HCT116 (cell line): ENCODE data around the gene DDX1. TPM values are rescaled to one million over a fixed set of nuclear protein-coding genes. Genes with fewer than 3 reads are reported as not detected.
A peak's percentile ranks its signal among the peaks of the same experiment; 100 is the strongest.

Experiments
- ATAC-seq: fragments of 200-7000 bp; cut with Tn5 transposase; 2 replicates; pipeline ENCODE4 v1.9.1; 2020; ENCODE audit warnings: mild to moderate bottlenecking, moderate library complexity
- BruUV-seq: library from RNA; stranded (reverse); fragments of 400-500 nt; replicated peaks from 2 replicates; lab custom pipeline; 2021; lab: Mats Ljungman, UMichigan
- CTCF ChIA-PET: fragments of 300-600 bp; sonication (Branson Sonifier 250); formaldehyde crosslinking; loops from one replicate; lab custom pipeline; 2021; ENCODE audit warnings: antibody characterized with exemption; lab: Charles Lee
- POLR2A ChIA-PET: fragments of 300-600, 350-600 bp; sonication (Branson Sonifier 250); formaldehyde crosslinking; loops from one replicate; lab custom pipeline; 2021; ENCODE audit warnings: antibody characterized with exemption; lab: Charles Lee
- RAD21 ChIA-PET, 2 experiments: fragments of 300-600 bp; sonication (Branson Sonifier 250); formaldehyde crosslinking; loops; one replicate each; lab custom pipeline; 2023; ENCODE audit warnings: low total read pairs in 2 of 2; ENCODE audit not compliant: uncharacterized antibody in 2 of 2, unreplicated experiment in 2 of 2, low non-redundant PET in 1 of 2; lab: Charles Lee
- DNase-seq: peaks from one replicate; pipeline ENCODE4 v3.0.0-alpha.2; 2010; ENCODE audit warnings: low read depth, low spot score
- H2AFZ ChIP-seq: fragments of 200-600 bp; shearing (Covaris generic), sonication (generic); 2 replicates; pipeline ENCODE4 v1.6.1; 2017; ENCODE audit warnings: low read depth, mixed run types, mixed read lengths, antibody characterized with exemption, low read length; ENCODE audit not compliant: poor library complexity, severe bottlenecking
- H3K27ac ChIP-seq: 2 replicates; pipeline ENCODE4 v1.5.1; 2012; ENCODE audit warnings: low read depth, low read length
- H3K27me3 ChIP-seq: fragments of 200-600 bp; sonication (generic); 2 replicates; pipeline ENCODE4 v1.6.1; 2016; ENCODE audit warnings: mixed run types, low read length, mixed read lengths; ENCODE audit not compliant: insufficient read depth
- H3K36me3 ChIP-seq, 2 experiments: fragments of 200-500 bp in 1 of 2; fragments of 200-600 bp in 1 of 2; sonication (Bioruptor generic) in 1 of 2; sonication (generic) in 1 of 2; 2 replicates each; pipeline versions ENCODE4 v1.5.1 to v1.6.1; 2014 to 2016; ENCODE audit warnings: low read length in 2 of 2, inconsistent platforms in 1 of 2, mixed read lengths in 1 of 2, mixed run types in 1 of 2; ENCODE audit not compliant: insufficient read depth in 2 of 2, control insufficient read depth in 1 of 2
- H3K4me1 ChIP-seq, 2 experiments: fragments of 200-600 bp in 1 of 2; sonication (generic) in 1 of 2; 2 replicates each; pipeline versions ENCODE4 v1.5.1 to v1.6.1; 2012 to 2017; ENCODE audit warnings: low read length in 2 of 2, inconsistent platforms in 1 of 2, mild to moderate bottlenecking in 1 of 2, mixed read lengths in 1 of 2, mixed run types in 1 of 2, moderate library complexity in 1 of 2; ENCODE audit not compliant: insufficient read depth in 2 of 2, control insufficient read depth in 1 of 2
- H3K4me2 ChIP-seq: fragments of 200-600 bp; sonication (generic); 2 replicates; pipeline ENCODE4 v1.6.1; 2017; ENCODE audit warnings: mixed run types, low read length, mixed read lengths
- H3K4me3 ChIP-seq, 2 experiments: fragments of 200-600 bp in 1 of 2; sonication (generic) in 1 of 2; replicated peaks in 1 of 2; 2 replicates each; pipeline ENCODE4 v1.5.1; 2011 to 2016; ENCODE audit warnings: low read length in 2 of 2, control low read depth in 1 of 2, low read depth in 1 of 2, mild to moderate bottlenecking in 1 of 2, mixed read lengths in 1 of 2, mixed run types in 1 of 2
- H3K79me2 ChIP-seq: fragments of 200-600 bp; sonication (generic); 2 replicates; pipeline ENCODE4 v1.6.1; 2017; ENCODE audit warnings: mild to moderate bottlenecking, mixed run types, low read length, moderate library complexity, mixed read lengths; ENCODE audit not compliant: insufficient read depth
- H3K9ac ChIP-seq: fragments of 200-600 bp; sonication (generic); 2 replicates; pipeline ENCODE4 v1.6.1; 2016; ENCODE audit warnings: low read length, mixed read lengths
- H3K9me2 ChIP-seq: fragments of 200-600 bp; sonication (generic), shearing (Covaris generic); 2 replicates; pipeline ENCODE4 v1.6.1; 2017; ENCODE audit warnings: mixed run types, mild to moderate bottlenecking, moderate library complexity; ENCODE audit not compliant: insufficient read depth
- H3K9me3 ChIP-seq, 2 experiments: fragments of 200-500 bp in 1 of 2; fragments of 200-600 bp in 1 of 2; sonication (Bioruptor generic) in 1 of 2; sonication (generic) in 1 of 2; 2 replicates each; pipeline ENCODE4 v1.6.1; 2014 to 2017; ENCODE audit warnings: low read length in 2 of 2, mixed read lengths in 2 of 2, inconsistent platforms in 1 of 2, low read depth in 1 of 2, mild to moderate bottlenecking in 1 of 2, mixed run types in 1 of 2, moderate library complexity in 1 of 2; ENCODE audit not compliant: control insufficient read depth in 1 of 2, insufficient read depth in 1 of 2
- H4K20me1 ChIP-seq: fragments of 200-600 bp; sonication (generic), shearing (Covaris generic); 2 replicates; pipeline ENCODE4 v1.6.1; 2017; ENCODE audit warnings: mixed run types, mild to moderate bottlenecking, moderate library complexity; ENCODE audit not compliant: insufficient read depth
- CEBPB ChIP-seq: IDR thresholded peaks from 2 replicates; pipeline ENCODE4 v1.6.1; 2012; ENCODE audit warnings: low read depth
- CTCF ChIP-seq, 3 experiments: fragments of 200-600 bp in 1 of 3; sonication (generic) in 1 of 3; IDR thresholded peaks in 2 of 3; conservative IDR thresholded peaks in 1 of 3; 2 replicates each; pipeline ENCODE4 v1.5.1; 2012 to 2017; ENCODE audit warnings: low read depth in 2 of 3, low read length in 2 of 3, antibody characterized with exemption in 1 of 3, borderline replicate concordance in 1 of 3, control low read depth in 1 of 3, mild to moderate bottlenecking in 1 of 3, mixed read lengths in 1 of 3, mixed run types in 1 of 3, moderate library complexity in 1 of 3; ENCODE audit not compliant: insufficient read depth in 1 of 3
- MAX ChIP-seq: IDR thresholded peaks from 2 replicates; pipeline ENCODE4 v1.6.1; 2012
- POLR2A ChIP-seq: IDR thresholded peaks from 2 replicates; pipeline ENCODE4 v1.7.0; 2011; ENCODE audit warnings: borderline replicate concordance; ENCODE audit not compliant: insufficient read depth, insufficient read length; ENCODE audit errors: extremely low read depth
- POLR2AphosphoS5 ChIP-seq: IDR thresholded peaks from 2 replicates; pipeline ENCODE4 v1.6.1; 2011; ENCODE audit warnings: mild to moderate bottlenecking, low read depth, low read length, moderate library complexity
- RAD21 ChIP-seq: IDR thresholded peaks from 2 replicates; pipeline ENCODE4 v1.6.1; 2012; ENCODE audit warnings: low read depth, mild to moderate bottlenecking
- SRF ChIP-seq: IDR thresholded peaks from 2 replicates; pipeline ENCODE4 v1.6.1; 2012; ENCODE audit warnings: low read depth
- TCF7L2 ChIP-seq: IDR thresholded peaks from 2 replicates; pipeline ENCODE4 v1.7.0; 2011; ENCODE audit warnings: borderline replicate concordance, inconsistent platforms; ENCODE audit not compliant: insufficient read depth, insufficient read length; ENCODE audit errors: extremely low read depth
- intact Hi-C: fragments of 100-400 bp; cut with micrococcal nuclease; formaldehyde crosslinking; loops from 2 replicates; pipeline ENCODE4 v1.10.0; 2022
- total RNA-seq: library from RNA; stranded (reverse); gene quantifications from one replicate; pipeline ENCODE4 v1.2.1, GENCODE V29; 2021; ENCODE audit not compliant: unreplicated experiment
- TF ChIP-seq, protein P1 (sequence below): IDR thresholded peaks from 2 replicates; pipeline ENCODE4 v1.6.1; 2012; ENCODE audit warnings: low read depth

DDX1 gene
- total RNA-seq, 1 experiment from 2014 or later = 117 TPM

DNA sequence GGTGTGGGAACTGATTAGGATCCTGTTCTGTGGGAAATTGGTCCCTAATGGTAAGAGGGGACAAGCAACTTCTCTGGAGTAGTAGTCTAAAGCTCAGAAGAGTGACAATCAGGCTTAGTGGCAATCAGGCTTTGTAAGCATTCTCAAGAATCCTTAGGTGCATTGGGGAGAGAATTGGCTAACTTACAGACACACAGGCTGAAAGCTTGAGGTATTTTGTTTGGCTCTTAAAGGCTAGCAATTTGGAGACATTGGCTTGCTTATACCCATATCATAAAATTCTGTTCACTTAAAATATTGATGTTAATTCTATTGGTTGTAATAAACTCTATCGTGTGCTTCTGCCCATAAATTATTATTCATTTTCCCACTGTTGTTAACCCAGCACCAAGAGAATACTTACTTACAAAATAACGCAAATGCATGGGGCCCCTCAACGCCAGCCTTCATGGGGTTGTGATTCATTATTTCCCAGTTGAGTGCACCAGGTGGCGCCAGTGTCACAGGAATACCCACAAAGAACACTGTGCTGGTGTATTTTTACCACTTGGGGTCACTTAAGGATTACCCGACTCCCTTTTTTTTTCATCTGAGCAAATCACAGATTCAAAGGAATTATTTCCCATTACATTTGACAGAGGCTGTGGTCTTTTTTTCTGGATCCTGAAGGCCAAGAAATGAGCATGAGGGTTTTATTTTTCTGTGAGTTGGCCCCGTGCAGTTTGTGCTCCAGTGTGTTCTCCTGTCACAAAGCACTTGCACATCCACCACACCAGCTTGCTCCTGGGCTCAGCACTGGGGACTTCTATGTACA, 45.5 kb downstream of the DDX1 start:
- H3K4me2 ChIP-seq = no peak overlapping the region
- peaks cover 15 to 35% of the 10 kb centered on the region in 2 experiments; a peak in 2 of 4 replicates for H3K36me3 ChIP-seq
- no peaks in the 10 kb centered on the region for H3K9me3 ChIP-seq
- peaks cover 0 to 4% of the 10 kb centered on the region in 2 experiments; a peak in 1 of 4 replicates for H3K4me1 ChIP-seq
- no TSS peak for BruUV-seq
- H3K4me3 ChIP-seq = no peak overlapping the region
- H3K27me3 ChIP-seq = no peaks in the 10 kb centered on the region
- no peak overlapping the region for H2AFZ ChIP-seq
- no peak overlapping the region for H3K27ac ChIP-seq
- TF ChIP-seq POLR2A (no peak), RAD21 (peak; percentile 96), CTCF (IDR thresholded peaks at IDR 0.05 in 2 of 3, conservative IDR thresholded peaks at IDR 0.05 in 1 of 3; ENCODE audit: borderline replicate concordance in 1 of 3, insufficient read depth in 1 of 3, low read depth in 2 of 3, low read length in 2 of 3) (peak; percentile 68 to 99 (median 86)), MAX (no peak), POLR2AphosphoS5 (peak; percentile 11; the same call in 1 of the 2 replicates)
- H3K79me2 ChIP-seq = no peaks in the 10 kb centered on the region
- ChIA-PET RAD21 (no interaction called here), POLR2A (no interaction called here), CTCF (no interaction called here)
- peak; percentile 89 for ATAC-seq
- H4K20me1 ChIP-seq = no peaks in the 10 kb centered on the region
- H3K9ac ChIP-seq = no peak overlapping the region
- no peaks in the 10 kb centered on the region for H3K9me2 ChIP-seq
- DNase-seq = peak; percentile 23
- intact Hi-C loops = loop anchor here (1.0 to 5.0 kb wide), 7 partner anchors 111 to 972 kb away; no protein-coding TSS in a partner anchor

GRCh38 chr2:15638720-15639119, 47.1 kb downstream of the DDX1 start:
- ChIA-PET RAD21 (no interaction called here), CTCF (no interaction called here), POLR2A (no interaction called here)
- Histone ChIP-seq H3K27ac (no peak overlapping the region), H3K4me2 (no peak overlapping the region), H3K79me2 (no peaks in the 10 kb centered on the region), H3K27me3 (no peaks in the 10 kb centered on the region), H3K4me3 (no peak overlapping the region), H3K9ac (no peak overlapping the region), H4K20me1 (no peaks in the 10 kb centered on the region), H3K9me3 (no peaks in the 10 kb centered on the region), H3K36me3 (peaks cover 3 to 24% of the 10 kb centered on the region in 2 experiments; a peak in 2 of 4 replicates), H3K4me1 (peaks cover 0 to 4% of the 10 kb centered on the region in 2 experiments; a peak in 1 of 4 replicates), H3K9me2 (no peaks in the 10 kb centered on the region), H2AFZ (no peak overlapping the region)
- ATAC-seq (no peak), DNase-seq (no peak)
- TF ChIP-seq, protein P1, sequence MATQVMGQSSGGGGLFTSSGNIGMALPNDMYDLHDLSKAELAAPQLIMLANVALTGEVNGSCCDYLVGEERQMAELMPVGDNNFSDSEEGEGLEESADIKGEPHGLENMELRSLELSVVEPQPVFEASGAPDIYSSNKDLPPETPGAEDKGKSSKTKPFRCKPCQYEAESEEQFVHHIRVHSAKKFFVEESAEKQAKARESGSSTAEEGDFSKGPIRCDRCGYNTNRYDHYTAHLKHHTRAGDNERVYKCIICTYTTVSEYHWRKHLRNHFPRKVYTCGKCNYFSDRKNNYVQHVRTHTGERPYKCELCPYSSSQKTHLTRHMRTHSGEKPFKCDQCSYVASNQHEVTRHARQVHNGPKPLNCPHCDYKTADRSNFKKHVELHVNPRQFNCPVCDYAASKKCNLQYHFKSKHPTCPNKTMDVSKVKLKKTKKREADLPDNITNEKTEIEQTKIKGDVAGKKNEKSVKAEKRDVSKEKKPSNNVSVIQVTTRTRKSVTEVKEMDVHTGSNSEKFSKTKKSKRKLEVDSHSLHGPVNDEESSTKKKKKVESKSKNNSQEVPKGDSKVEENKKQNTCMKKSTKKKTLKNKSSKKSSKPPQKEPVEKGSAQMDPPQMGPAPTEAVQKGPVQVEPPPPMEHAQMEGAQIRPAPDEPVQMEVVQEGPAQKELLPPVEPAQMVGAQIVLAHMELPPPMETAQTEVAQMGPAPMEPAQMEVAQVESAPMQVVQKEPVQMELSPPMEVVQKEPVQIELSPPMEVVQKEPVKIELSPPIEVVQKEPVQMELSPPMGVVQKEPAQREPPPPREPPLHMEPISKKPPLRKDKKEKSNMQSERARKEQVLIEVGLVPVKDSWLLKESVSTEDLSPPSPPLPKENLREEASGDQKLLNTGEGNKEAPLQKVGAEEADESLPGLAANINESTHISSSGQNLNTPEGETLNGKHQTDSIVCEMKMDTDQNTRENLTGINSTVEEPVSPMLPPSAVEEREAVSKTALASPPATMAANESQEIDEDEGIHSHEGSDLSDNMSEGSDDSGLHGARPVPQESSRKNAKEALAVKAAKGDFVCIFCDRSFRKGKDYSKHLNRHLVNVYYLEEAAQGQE = no peak
- TF ChIP-seq SRF = no peak
- TF ChIP-seq CEBPB = no peak
- TF ChIP-seq TCF7L2 = no peak
- no peak for TF ChIP-seq POLR2A
- intact Hi-C loops = loop anchor here (5.0 kb wide), 1 partner anchor 869 kb away; no protein-coding TSS in a partner anchor
- no TSS peak for BruUV-seq
